NCI-H69 (cell line): ENCODE data around the gene MOGAT1.
A peak's percentile ranks its signal among the peaks of the same experiment; 100 is the strongest.
"Not testable (repeated sequence)": the region's sequence is repeated elsewhere in the genome, so short reads cannot be mapped to it uniquely, and the experiment has no call there.

Experiments used
- DNase-seq: peaks from one replicate; lab custom pipeline; 2025; lab: John Stamatoyannopoulos, UW

MOGAT1 gene

GRCh38 chr2:222710736-222711135 is 39.3 kb downstream of the MOGAT1 start:
- DNase-seq = no peak

DNA sequence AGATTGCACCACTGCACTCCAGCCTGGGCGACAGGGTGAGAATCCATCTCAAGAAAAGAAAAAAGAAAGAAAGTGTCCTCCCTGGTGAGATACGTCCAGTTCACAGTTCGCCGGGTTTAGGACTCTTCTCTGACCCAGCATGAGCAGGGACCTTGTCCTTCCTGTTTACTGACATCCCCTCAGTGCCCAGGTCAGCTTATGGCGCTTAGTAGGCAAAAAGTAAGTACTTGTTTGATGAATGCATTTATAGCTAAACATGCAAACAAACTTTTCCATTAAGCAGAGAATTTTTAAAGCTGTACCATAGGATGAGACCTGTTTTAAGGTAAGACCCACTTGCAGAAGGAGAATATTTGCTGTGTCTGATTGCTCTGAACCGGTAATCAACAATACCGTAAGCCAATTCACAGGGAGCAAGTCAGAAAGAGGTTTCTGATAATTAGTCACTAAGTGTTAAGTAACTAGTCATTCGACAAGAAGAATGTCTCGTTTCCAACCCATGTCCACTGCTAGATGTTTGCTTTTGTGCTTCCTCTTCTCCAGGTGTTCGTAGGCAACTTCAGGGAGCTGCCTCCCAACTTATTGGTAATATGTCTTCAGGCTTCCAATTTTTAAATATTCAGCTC is 40.0 kb downstream of the MOGAT1 start:
- DNase-seq = no peak

- DNase-seq = no peak
Measured at GRCh38 chr2:222713002-222713401, 41.5 kb downstream of the MOGAT1 start.

- DNase-seq = no peak
Measured at GRCh38 chr2:222714361-222715241, 43.1 kb downstream of the MOGAT1 start.

DNA sequence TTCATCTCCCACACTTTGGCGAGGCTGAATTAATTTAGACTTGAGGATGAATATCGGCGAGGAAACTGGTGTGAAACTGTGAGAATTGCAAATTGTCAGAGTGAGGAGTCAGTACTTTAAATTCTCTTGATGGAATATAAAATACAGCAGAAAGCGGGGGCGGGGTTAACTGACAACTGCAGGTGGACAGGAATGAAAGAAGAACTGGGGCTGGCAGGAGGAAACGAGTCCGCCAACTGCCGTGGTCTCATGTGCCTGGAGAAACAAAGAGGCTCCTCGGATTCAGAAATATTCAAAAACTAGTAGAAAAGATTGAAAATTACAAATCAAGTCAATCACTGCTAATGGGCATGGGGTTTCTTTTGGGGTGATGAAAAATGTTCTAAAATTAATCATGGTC is 44.3 kb downstream of the MOGAT1 start:
- no peak for DNase-seq

GRCh38 chr2:222719787-222720186 is 48.3 kb downstream of the MOGAT1 start:
- not testable (repeated sequence) for DNase-seq

GRCh38 chr2:222721597-222721996 is 50.1 kb downstream of the MOGAT1 start:
- not testable (repeated sequence) for DNase-seq

- no peak for DNase-seq
Measured at GRCh38 chr2:222722327-222722946, 51.0 kb downstream of the MOGAT1 start.

DNA sequence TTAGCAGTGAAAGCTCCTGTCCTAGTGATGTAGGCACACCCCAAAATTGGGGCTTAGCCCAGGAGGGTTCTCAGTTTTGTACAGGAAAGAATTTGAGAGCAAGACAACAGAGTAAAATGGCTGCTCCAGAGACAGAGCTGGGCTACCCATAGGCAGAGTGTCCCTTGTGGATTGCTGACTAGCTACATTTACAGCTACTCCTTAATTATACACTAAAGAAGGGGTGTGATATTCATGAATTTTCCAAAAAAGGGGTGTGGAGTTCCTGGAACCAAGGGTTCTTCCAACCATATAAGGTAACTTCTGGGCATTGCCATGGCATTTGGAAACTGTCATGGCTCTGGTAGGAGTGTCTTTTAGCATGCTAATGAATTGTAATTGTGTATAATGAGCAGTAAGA is 52.8 kb downstream of the MOGAT1 start:
- DNase-seq = no peak

GRCh38 chr2:222728621-222729020 is 57.2 kb downstream of the MOGAT1 start:
- no peak for DNase-seq

DNA sequence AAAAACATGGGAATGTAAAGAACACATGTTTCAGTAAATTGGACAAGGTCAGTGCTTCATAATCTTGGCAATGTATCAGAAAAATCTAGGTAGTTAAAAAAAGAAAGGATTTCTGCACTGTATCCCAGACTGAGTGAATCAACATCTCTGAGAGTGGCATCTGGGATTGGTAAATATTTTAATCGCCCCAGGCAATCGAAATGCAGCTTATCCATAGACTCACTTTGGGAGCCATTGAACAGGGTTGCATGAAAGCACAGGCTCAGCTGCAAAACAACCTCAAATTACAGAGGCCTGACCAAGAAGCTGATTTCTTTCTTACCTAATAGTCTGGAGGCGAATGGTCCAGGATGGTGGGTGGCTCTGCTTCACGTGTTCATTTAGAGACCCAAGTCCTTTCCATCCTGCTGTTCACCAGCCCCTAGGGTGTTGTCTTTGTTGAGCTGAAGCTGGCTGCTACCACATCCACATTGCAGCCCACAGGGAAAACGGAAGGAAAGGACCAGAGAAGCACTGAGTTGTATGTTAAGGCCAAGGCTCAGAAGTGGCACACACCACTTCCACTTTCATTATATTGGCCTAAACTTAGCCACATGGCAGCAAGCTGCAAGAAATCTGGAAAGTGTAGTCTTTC is 59.0 kb downstream of the MOGAT1 start:
- DNase-seq = peak; percentile 87

GRCh38 chr2:222731201-222731621 is 59.8 kb downstream of the MOGAT1 start:
- DNase-seq = peak; percentile 26

GRCh38 chr2:222732489-222733178 is 61.2 kb downstream of the MOGAT1 start:
- no peak for DNase-seq

DNA sequence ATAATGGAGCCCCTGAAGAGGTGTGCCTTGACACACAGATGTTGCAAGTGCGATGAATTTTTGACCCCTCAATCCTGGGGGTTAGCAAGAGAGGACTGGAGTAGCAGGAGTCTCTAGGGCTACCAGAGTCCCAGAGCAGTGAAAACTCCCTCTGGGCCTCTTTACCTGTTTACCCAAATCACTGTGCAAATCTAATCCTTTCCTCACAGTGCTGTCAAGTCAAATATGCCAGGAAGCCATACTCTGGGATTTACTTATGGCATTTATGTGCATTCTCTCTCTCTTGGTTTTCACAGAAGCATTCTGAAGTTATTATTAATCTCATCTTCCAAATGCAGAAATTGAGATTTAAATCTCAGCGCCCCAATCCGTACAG is 62.0 kb downstream of the MOGAT1 start:
- peak; percentile 4 for DNase-seq

GRCh38 chr2:222733846-222734702 is 62.6 kb downstream of the MOGAT1 start:
- peak; percentile 4 for DNase-seq

DNA sequence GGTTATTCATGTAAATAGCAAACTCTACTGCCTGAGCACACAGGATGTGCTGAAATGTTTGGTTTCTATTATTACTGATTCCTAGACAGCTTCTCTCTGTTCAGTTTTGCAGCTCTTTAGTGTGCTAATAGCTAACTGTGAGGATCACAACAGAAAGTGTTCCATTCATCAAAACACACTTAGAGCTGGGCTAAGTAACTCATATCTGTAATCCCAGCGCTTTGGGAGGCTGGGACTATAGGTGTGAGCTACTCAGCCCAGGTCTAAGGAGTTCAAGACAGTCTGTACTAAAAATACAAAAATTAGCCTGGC is 63.2 kb downstream of the MOGAT1 start:
- no peak for DNase-seq

GRCh38 chr2:222736301-222736700 is 64.8 kb downstream of the MOGAT1 start:
- peak; percentile 8 for DNase-seq

- DNase-seq = no peak
Measured at GRCh38 chr2:222736924-222737323, 65.5 kb downstream of the MOGAT1 start.

GRCh38 chr2:222738312-222738711 is 66.9 kb downstream of the MOGAT1 start:
- no peak for DNase-seq

DNA sequence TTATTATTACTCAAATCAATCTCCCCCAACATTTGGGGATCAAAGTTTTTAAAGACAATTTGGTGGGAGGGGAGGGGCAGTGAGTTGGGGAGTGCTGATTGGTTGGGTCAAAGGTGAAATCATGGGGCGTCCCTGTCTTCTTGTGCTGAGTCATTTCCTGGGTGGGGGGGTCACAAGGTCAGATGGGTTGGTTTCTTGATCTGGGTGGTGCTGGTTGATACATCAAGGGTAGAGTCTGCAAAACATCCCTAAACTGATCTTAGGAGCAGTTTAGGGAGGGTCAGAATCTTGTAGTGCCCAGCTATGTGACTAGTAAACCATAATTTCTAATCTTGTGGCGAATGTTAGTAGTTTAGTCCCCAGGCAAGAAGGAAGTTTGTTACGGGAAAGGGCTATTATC is 67.4 kb downstream of the MOGAT1 start:
- no peak for DNase-seq

DNA sequence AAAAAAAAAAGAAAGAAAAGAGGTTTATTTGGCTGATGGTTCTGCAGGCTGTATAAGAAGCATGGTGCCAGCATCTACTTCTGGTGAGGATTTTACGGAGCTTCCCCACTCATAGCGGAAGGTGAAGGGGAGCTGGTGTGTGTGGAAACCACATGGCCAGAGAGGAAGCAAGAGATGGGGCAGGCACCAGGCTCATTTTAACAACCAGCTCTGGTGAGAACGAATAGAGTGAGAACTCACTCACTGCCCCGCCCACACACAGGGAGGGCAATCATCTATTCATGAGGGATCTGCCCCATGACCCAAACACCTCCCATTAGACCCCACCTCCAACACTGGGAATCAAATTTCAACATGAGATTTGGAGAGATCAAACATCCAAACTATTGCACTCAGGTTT is 68.5 kb downstream of the MOGAT1 start:
- no peak for DNase-seq
